Endothelial cell of umbilical vein (primary cell): Measurements from ENCODE around the gene CAPN1. TPM values are rescaled to one million over a fixed set of nuclear protein-coding genes. Genes with fewer than 3 reads are reported as not detected.

Experiments used
- BruUV-seq: library from RNA; stranded (reverse); fragments of 400-500 nt; replicated peaks from 2 replicates; lab custom pipeline; 2021; lab: Mats Ljungman, UMichigan
- CTCF ChIA-PET: fragments of 300-600, 350-600 bp; sonication (Branson Sonifier 250); formaldehyde crosslinking; loops from one replicate; lab custom pipeline; 2021; ENCODE audit warnings: antibody characterized with exemption, inconsistent platforms; lab: Charles Lee
- POLR2A ChIA-PET: fragments of 300-600, 350-600 bp; sonication (Branson Sonifier 250); formaldehyde crosslinking; loops from one replicate; lab custom pipeline; 2021; ENCODE audit warnings: antibody characterized with exemption, inconsistent platforms; lab: Charles Lee
- DNase-seq: peaks from one replicate; pipeline ENCODE4 v3.0.0-alpha.2; 2011; ENCODE audit warnings: low read depth, low spot score
- FAIRE-seq: peaks from 2 replicates; lab custom pipeline; 2011; peaks lifted over from hg19 to GRCh38; lab: Jason Lieb, UNC
- H2AFZ ChIP-seq: 2 replicates; pipeline ENCODE4 v1.6.0; 2012; ENCODE audit warnings: low read depth, low read length, control low read depth, inconsistent platforms
- H3K27ac ChIP-seq: 2 replicates; pipeline ENCODE4 v1.5.1; 2011; ENCODE audit warnings: low read depth, mild to moderate bottlenecking, control low read depth, low read length, moderate library complexity; ENCODE audit not compliant: insufficient read depth
- H3K27me3 ChIP-seq, 2 experiments: 2 replicates each; pipeline versions ENCODE4 v1.6.0 to v1.6.1; 2011; ENCODE audit warnings: low read length in 2 of 2, mixed read lengths in 1 of 2; ENCODE audit not compliant: control insufficient read depth in 2 of 2, insufficient read depth in 2 of 2
- H3K36me3 ChIP-seq, 2 experiments: 2 replicates in 1 of 2; 3 replicates in 1 of 2; pipeline ENCODE4 v1.5.1; 2011; ENCODE audit warnings: low read length in 2 of 2, mild to moderate bottlenecking in 1 of 2, moderate library complexity in 1 of 2; ENCODE audit not compliant: control insufficient read depth in 2 of 2, insufficient read depth in 2 of 2; ENCODE audit errors: extremely low read depth in 1 of 2
- H3K4me1 ChIP-seq: 3 replicates; pipeline ENCODE4 v1.5.1; 2011; ENCODE audit warnings: mild to moderate bottlenecking, low read length; ENCODE audit not compliant: control insufficient read depth, insufficient read depth; ENCODE audit errors: extremely low read depth
- H3K4me2 ChIP-seq: 2 replicates; pipeline ENCODE4 v1.6.1; 2011; ENCODE audit warnings: low read length, control low read depth, mixed read lengths; ENCODE audit not compliant: insufficient read depth
- H3K4me3 ChIP-seq, 3 experiments: fragments of 200-600 bp in 1 of 3; sonication (generic), shearing (Covaris generic) in 1 of 3; replicated peaks in 1 of 3; 2 replicates each; pipeline ENCODE4 v1.5.1; 2011 to 2016; ENCODE audit warnings: control low read depth in 3 of 3, low read length in 3 of 3, mild to moderate bottlenecking in 2 of 3, inconsistent platforms in 1 of 3, low read depth in 1 of 3, moderate library complexity in 1 of 3; ENCODE audit not compliant: insufficient read depth in 1 of 3
- H3K79me2 ChIP-seq: 2 replicates; pipeline ENCODE4 v1.6.0; 2012; ENCODE audit warnings: low read length, inconsistent platforms; ENCODE audit not compliant: control insufficient read depth, insufficient read depth
- H3K9ac ChIP-seq: replicated peaks from 2 replicates; pipeline ENCODE3; 2011; ENCODE audit warnings: low read length, control low read depth; ENCODE audit not compliant: insufficient read depth; ENCODE audit errors: extremely low read depth
- H3K9me1 ChIP-seq: replicated peaks from 3 replicates; pipeline ENCODE4 v1.6.0; 2011; ENCODE audit warnings: mild to moderate bottlenecking, low read length; ENCODE audit not compliant: control insufficient read depth, insufficient read depth; ENCODE audit errors: extremely low read depth
- H3K9me3 ChIP-seq: replicated peaks from 2 replicates; pipeline ENCODE4 v1.5.1; 2012; ENCODE audit warnings: low read length, inconsistent platforms; ENCODE audit not compliant: control insufficient read depth, insufficient read depth
- H4K20me1 ChIP-seq: replicated peaks from 2 replicates; pipeline ENCODE3; 2011; ENCODE audit warnings: mild to moderate bottlenecking, low read length; ENCODE audit not compliant: control insufficient read depth, insufficient read depth; ENCODE audit errors: extremely low read depth
- JUN ChIP-seq: IDR thresholded peaks from 2 replicates; pipeline ENCODE4 v1.6.1; 2011; ENCODE audit warnings: borderline replicate concordance, low read depth; ENCODE audit not compliant: insufficient read length, insufficient read depth
- dilution Hi-C: fragments of 300-500 bp; cut with MboI; formaldehyde crosslinking; loops from one replicate; pipeline ENCODE4 v1.15.0; 2019; ENCODE audit warnings: low sequenced_read_pairs; ENCODE audit not compliant: extremely low pct_ligation_motif_present
- intact Hi-C: fragments of 100-400 bp; cut with micrococcal nuclease; formaldehyde crosslinking; loops from one replicate; pipeline ENCODE4 v1.10.0; 2022
- polyA plus RNA-seq, 4 experiments: library from polyadenylated mRNA; depleted of rRNA in 3 of 4; stranded (reverse) in 3 of 4; unstranded in 1 of 4; fragments of >200 nt; gene quantifications; 2 replicates each; pipeline versions ENCODE4 v1.2.1 to v1.2.3, GENCODE V29; 2011 to 2012; ENCODE audit warnings: missing spikeins in 1 of 4
- total RNA-seq: library from RNA; stranded (reverse); gene quantifications from 2 replicates; pipeline ENCODE4 v1.2.3, GENCODE V29; 2021
- TF ChIP-seq, protein P1 (sequence below), 2 donors: IDR thresholded peaks; 1 replicate in 1 of 2; 2 replicates in 1 of 2; pipeline ENCODE4 v1.5.1; 2011; ENCODE audit warnings: low read length in 2 of 2, mild to moderate bottlenecking in 2 of 2, moderate library complexity in 2 of 2, control low read depth in 1 of 2, inconsistent platforms in 1 of 2, low read depth in 1 of 2; ENCODE audit not compliant: insufficient read depth in 1 of 2; ENCODE audit errors: extremely low read depth in 1 of 2

Gene CAPN1
- total and polyA plus RNA-seq, 2 donors (not counting 3 experiments of a cell fraction or from before 2014, with no cell fraction given): 217 to 218 TPM

DNA sequence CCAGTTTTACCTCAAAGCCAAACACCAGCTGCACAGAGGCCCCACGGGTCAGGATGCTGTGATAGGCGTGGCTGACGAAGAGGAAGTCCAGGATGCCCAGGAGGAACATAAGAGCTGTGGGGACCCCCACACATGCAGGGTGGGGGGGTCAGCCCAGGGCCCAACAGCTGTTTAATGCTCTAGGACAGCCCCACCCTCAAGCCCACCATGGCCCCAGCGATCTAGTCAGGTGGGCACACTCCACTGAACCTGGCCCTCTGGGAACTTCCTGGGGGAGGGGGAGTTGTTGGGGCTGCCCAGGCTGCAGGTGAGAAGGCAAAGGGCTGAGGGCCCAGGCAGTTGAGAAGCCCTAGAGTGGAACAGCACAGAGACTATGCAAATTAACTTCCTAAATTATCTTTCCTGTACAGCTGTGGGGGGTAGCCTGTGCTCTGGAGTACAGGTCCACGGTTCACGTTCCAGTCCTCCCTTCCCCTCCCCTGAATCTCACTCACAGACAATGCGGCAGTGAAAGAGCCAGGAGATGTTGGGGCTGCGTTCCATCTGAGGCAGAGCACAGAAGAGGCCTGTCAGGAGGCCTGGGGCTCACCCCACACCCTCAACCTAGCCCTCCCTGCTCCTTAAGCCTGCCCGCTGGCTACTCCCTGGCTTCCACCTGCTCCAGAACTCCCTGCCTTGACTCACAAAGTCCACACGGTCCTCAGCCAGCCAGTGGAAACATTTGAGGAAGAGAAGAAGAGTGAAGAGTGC lies 49.3 kb upstream of the CAPN1 start:
- Histone ChIP-seq H3K4me1 (peaks cover 12% of the 10 kb centered on the region), H3K4me3 (no peak overlapping the region), H3K79me2 (peaks cover 14% of the 10 kb centered on the region), H3K27me3 (no peaks in the 10 kb centered on the region), H3K9ac (no peak overlapping the region), H3K36me3 (peaks cover 7 to 42% of the 10 kb centered on the region in 2 experiments), H3K9me3 (no peaks in the 10 kb centered on the region), H3K9me1 (no peaks in the 10 kb centered on the region), H3K27ac (no peak overlapping the region), H2AFZ (no peak overlapping the region), H3K4me2 (no peak overlapping the region), H4K20me1 (no peaks in the 10 kb centered on the region)
- POLR2A ChIA-PET: no interaction called here
- intact Hi-C loops (no loop called here), dilution Hi-C loops (no loop called here)
- TF ChIP-seq, protein P1, sequence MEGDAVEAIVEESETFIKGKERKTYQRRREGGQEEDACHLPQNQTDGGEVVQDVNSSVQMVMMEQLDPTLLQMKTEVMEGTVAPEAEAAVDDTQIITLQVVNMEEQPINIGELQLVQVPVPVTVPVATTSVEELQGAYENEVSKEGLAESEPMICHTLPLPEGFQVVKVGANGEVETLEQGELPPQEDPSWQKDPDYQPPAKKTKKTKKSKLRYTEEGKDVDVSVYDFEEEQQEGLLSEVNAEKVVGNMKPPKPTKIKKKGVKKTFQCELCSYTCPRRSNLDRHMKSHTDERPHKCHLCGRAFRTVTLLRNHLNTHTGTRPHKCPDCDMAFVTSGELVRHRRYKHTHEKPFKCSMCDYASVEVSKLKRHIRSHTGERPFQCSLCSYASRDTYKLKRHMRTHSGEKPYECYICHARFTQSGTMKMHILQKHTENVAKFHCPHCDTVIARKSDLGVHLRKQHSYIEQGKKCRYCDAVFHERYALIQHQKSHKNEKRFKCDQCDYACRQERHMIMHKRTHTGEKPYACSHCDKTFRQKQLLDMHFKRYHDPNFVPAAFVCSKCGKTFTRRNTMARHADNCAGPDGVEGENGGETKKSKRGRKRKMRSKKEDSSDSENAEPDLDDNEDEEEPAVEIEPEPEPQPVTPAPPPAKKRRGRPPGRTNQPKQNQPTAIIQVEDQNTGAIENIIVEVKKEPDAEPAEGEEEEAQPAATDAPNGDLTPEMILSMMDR (IDR thresholded peaks at IDR 0.05; ENCODE audit: extremely low read depth in 1 of 2, insufficient read depth in 1 of 2, low read depth in 1 of 2, low read length in 2 of 2): no peak
- no peak for TF ChIP-seq JUN
- no TSS peak for BruUV-seq
- CTCF ChIA-PET: interaction anchor here (1.1 to 4.0 kb wide), 4 partner anchors 15 to 197 kb away, joined by 3 to 27 read pairs (median 6); partner anchors contain the start of genes CAPN1 and ZNHIT2
- no peak for FAIRE-seq
- DNase-seq: no peak
